ENCODE data around the gene CLEC4G.
"Not testable (repeated sequence)": the region's sequence is repeated elsewhere in the genome, so short reads cannot be mapped to it uniquely, and the experiment has no call there.

Gene CLEC4G

GRCh38 chr19:7746903-7747884, 15.3 kb upstream of the CLEC4G start, which contains the start of gene CD209:
Gene CD209, minus strand, starts transcription at chr19:7747534. Its CDS starts 23 bp downstream, at chr19:7747511.
- TF ChIP-seq CTCF (IDR thresholded peaks at IDR 0.05), result no peak
- no peak for DNase-seq (ENCODE audit: low spot score)
- Histone ChIP-seq H3K27ac (peak within 1 kb of the TSS in 1 of 2 donors; percentile 36), H3K4me3 (peak within 1 kb of the TSS; percentile 31)

GRCh38 chr19:7746306-7746705, 14.4 kb upstream of the CLEC4G start:
- DNase-seq (ENCODE audit: low spot score); H3K4me3 ChIP-seq: not testable (repeated sequence)
- H3K27ac ChIP-seq, result peak overlapping the region in 1 of 2 donors; percentile 22

GRCh38 chr19:7744871-7745650, 13.2 kb upstream of the CLEC4G start:
- Histone ChIP-seq H3K4me3 (no peak overlapping the region), H3K27ac (no peak overlapping the region)
- no peak for TF ChIP-seq CTCF (IDR thresholded peaks at IDR 0.05)
- no peak for DNase-seq (ENCODE audit: low spot score)

GRCh38 chr19:7744199-7744786, 12.4 kb upstream of the CLEC4G start:
- Histone ChIP-seq H3K27ac (no peak overlapping the region), H3K4me3 (no peak overlapping the region)
- no peak for TF ChIP-seq CTCF (IDR thresholded peaks at IDR 0.05)
- DNase-seq (ENCODE audit: low spot score), result no peak

GRCh38 chr19:7743425-7743841, 11.5 kb upstream of the CLEC4G start:
- no peak for DNase-seq (ENCODE audit: low spot score)
- no peak overlapping the region for H3K4me3 ChIP-seq
- TF ChIP-seq CTCF (IDR thresholded peaks at IDR 0.05), result no peak
- no peak overlapping the region for H3K27ac ChIP-seq

- no peak for DNase-seq (ENCODE audit: low spot score)
- Histone ChIP-seq H3K27ac (no peak overlapping the region), H3K4me3 (no peak overlapping the region)
- TF ChIP-seq CTCF (IDR thresholded peaks at IDR 0.05), result no peak
Measured at GRCh38 chr19:7742991-7743390, 11.1 kb upstream of the CLEC4G start.

- TF ChIP-seq CTCF (IDR thresholded peaks at IDR 0.05), result no peak
- DNase-seq (ENCODE audit: low spot score), result no peak
- no peak overlapping the region for H3K27ac ChIP-seq
- no peak overlapping the region for H3K4me3 ChIP-seq
Measured at GRCh38 chr19:7742575-7742974, 10.7 kb upstream of the CLEC4G start.

Data from coronary artery (tissue), 2 donors.